ENCODE measurements around the gene PTTG2.

The PTTG2 gene

GRCh38 chr4:37948542-37948941, 11.7 kb upstream of the PTTG2 start:
- Mint-ChIP-seq H3K27me3 (no peaks in the 10 kb centered on the region), H3K36me3 (peaks cover 11% of the 10 kb centered on the region), H3K27ac (peak overlapping the region; percentile 4), H3K9me3 (ENCODE audit: low read depth) (no peaks in the 10 kb centered on the region), H3K4me3 (peak overlapping the region; percentile 8), H3K4me1 (ENCODE audit: low read depth) (peaks cover 30% of the 10 kb centered on the region)

- Mint-ChIP-seq H3K27ac (no peak overlapping the region), H3K9me3 (ENCODE audit: low read depth) (peaks cover 3% of the 10 kb centered on the region), H3K27me3 (no peaks in the 10 kb centered on the region), H3K4me3 (no peak overlapping the region), H3K4me1 (ENCODE audit: low read depth) (peaks cover 37% of the 10 kb centered on the region), H3K36me3 (peaks cover 19% of the 10 kb centered on the region)
Observed at GRCh38 chr4:37949636-37950426, 10.4 kb upstream of the PTTG2 start.

- H3K36me3 Mint-ChIP-seq = peaks cover 19% of the 10 kb centered on the region
- peaks cover 3% of the 10 kb centered on the region for H3K9me3 Mint-ChIP-seq (ENCODE audit: low read depth)
- H3K27ac Mint-ChIP-seq = no peak overlapping the region
- no peaks in the 10 kb centered on the region for H3K27me3 Mint-ChIP-seq
- no peak overlapping the region for H3K4me3 Mint-ChIP-seq
- H3K4me1 Mint-ChIP-seq (ENCODE audit: low read depth) = peaks cover 27% of the 10 kb centered on the region
Observed at GRCh38 chr4:37951461-37952352, 8.5 kb upstream of the PTTG2 start.

- peaks cover 3% of the 10 kb centered on the region for H3K9me3 Mint-ChIP-seq (ENCODE audit: low read depth)
Observed at GRCh38 chr4:37953156-37953555, 7.0 kb upstream of the PTTG2 start.

GRCh38 chr4:37953620-37954293, 6.4 kb upstream of the PTTG2 start:
- peaks cover 3% of the 10 kb centered on the region for H3K9me3 Mint-ChIP-seq (ENCODE audit: low read depth)
- no peak overlapping the region for H3K27ac Mint-ChIP-seq
- H3K4me3 Mint-ChIP-seq = no peak overlapping the region
- H3K4me1 Mint-ChIP-seq (ENCODE audit: low read depth) = peaks cover 14% of the 10 kb centered on the region
- H3K36me3 Mint-ChIP-seq = peaks cover 22% of the 10 kb centered on the region
- no peaks in the 10 kb centered on the region for H3K27me3 Mint-ChIP-seq

More at GRCh38 chr4:37953156-37953555, 7.0 kb upstream of the PTTG2 start:
- H3K27me3 Mint-ChIP-seq = no peaks in the 10 kb centered on the region
- peaks cover 18% of the 10 kb centered on the region for H3K4me1 Mint-ChIP-seq (ENCODE audit: low read depth)
- no peak overlapping the region for H3K27ac Mint-ChIP-seq
- H3K36me3 Mint-ChIP-seq = peaks cover 19% of the 10 kb centered on the region
- no peak overlapping the region for H3K4me3 Mint-ChIP-seq

GRCh38 chr4:37956941-37957340, 3.3 kb upstream of the PTTG2 start:
- Mint-ChIP-seq H3K4me3 (no peak overlapping the region), H3K9me3 (ENCODE audit: low read depth) (peaks cover 3% of the 10 kb centered on the region), H3K4me1 (ENCODE audit: low read depth) (peaks cover 10% of the 10 kb centered on the region), H3K27ac (no peak overlapping the region), H3K36me3 (peaks cover 20% of the 10 kb centered on the region), H3K27me3 (no peaks in the 10 kb centered on the region)

GRCh38 chr4:37958932-37959331, 1.3 kb upstream of the PTTG2 start:
- Mint-ChIP-seq H3K4me1 (ENCODE audit: low read depth) (peaks cover 13% of the 10 kb centered on the region), H3K27me3 (no peaks in the 10 kb centered on the region), H3K9me3 (ENCODE audit: low read depth) (peaks cover 3% of the 10 kb centered on the region), H3K36me3 (peaks cover 10% of the 10 kb centered on the region), H3K27ac (no peak overlapping the region), H3K4me3 (no peak overlapping the region)

GRCh38 chr4:37960679-37961450, 667 bp downstream of the PTTG2 start:
- H3K27ac Mint-ChIP-seq = no peak overlapping the region

GRCh38 chr4:37964734-37965457, 4.7 kb downstream of the PTTG2 start:
- no peak overlapping the region for H3K4me3 Mint-ChIP-seq
- no peaks in the 10 kb centered on the region for H3K27me3 Mint-ChIP-seq
- H3K9me3 Mint-ChIP-seq (ENCODE audit: low read depth) = no peaks in the 10 kb centered on the region
- H3K27ac Mint-ChIP-seq = peak overlapping the region; percentile 2
- peaks cover 18% of the 10 kb centered on the region for H3K4me1 Mint-ChIP-seq (ENCODE audit: low read depth)
- H3K36me3 Mint-ChIP-seq = peaks cover 2% of the 10 kb centered on the region

More at GRCh38 chr4:37960679-37961450, 667 bp downstream of the PTTG2 start:
- peaks cover 3% of the 10 kb centered on the region for H3K36me3 Mint-ChIP-seq
- H3K4me1 Mint-ChIP-seq (ENCODE audit: low read depth) = peaks cover 10% of the 10 kb centered on the region
- no peak overlapping the region for H3K4me3 Mint-ChIP-seq
- no peaks in the 10 kb centered on the region for H3K27me3 Mint-ChIP-seq
- H3K9me3 Mint-ChIP-seq (ENCODE audit: low read depth) = no peaks in the 10 kb centered on the region

GRCh38 chr4:37966044-37966443, 5.8 kb downstream of the PTTG2 start:
- Mint-ChIP-seq H3K4me1 (ENCODE audit: low read depth) (peaks cover 24% of the 10 kb centered on the region), H3K27me3 (no peaks in the 10 kb centered on the region), H3K9me3 (ENCODE audit: low read depth) (no peaks in the 10 kb centered on the region), H3K36me3 (peaks cover 5% of the 10 kb centered on the region), H3K27ac (no peak overlapping the region), H3K4me3 (no peak overlapping the region)

GRCh38 chr4:37967736-37968135, 7.5 kb downstream of the PTTG2 start:
- no peak overlapping the region for H3K4me3 Mint-ChIP-seq
- H3K9me3 Mint-ChIP-seq (ENCODE audit: low read depth) = no peaks in the 10 kb centered on the region
- peaks cover 5% of the 10 kb centered on the region for H3K36me3 Mint-ChIP-seq
- H3K27ac Mint-ChIP-seq = no peak overlapping the region
- H3K27me3 Mint-ChIP-seq = no peaks in the 10 kb centered on the region
- peaks cover 26% of the 10 kb centered on the region for H3K4me1 Mint-ChIP-seq (ENCODE audit: low read depth)

- Mint-ChIP-seq H3K36me3 (peaks cover 5% of the 10 kb centered on the region), H3K4me3 (no peak overlapping the region), H3K27ac (no peak overlapping the region), H3K27me3 (no peaks in the 10 kb centered on the region), H3K9me3 (ENCODE audit: low read depth) (no peaks in the 10 kb centered on the region), H3K4me1 (ENCODE audit: low read depth) (peaks cover 29% of the 10 kb centered on the region)
Observed at GRCh38 chr4:37968747-37969146, 8.5 kb downstream of the PTTG2 start.

- H3K27me3 Mint-ChIP-seq = no peaks in the 10 kb centered on the region
- no peak overlapping the region for H3K4me3 Mint-ChIP-seq
Observed at GRCh38 chr4:37970702-37971101, 10.5 kb downstream of the PTTG2 start.

GRCh38 chr4:37971202-37971601, 11.0 kb downstream of the PTTG2 start:
- H3K36me3 Mint-ChIP-seq = peaks cover 5% of the 10 kb centered on the region
- H3K9me3 Mint-ChIP-seq (ENCODE audit: low read depth) = no peaks in the 10 kb centered on the region
- no peaks in the 10 kb centered on the region for H3K27me3 Mint-ChIP-seq
- no peak overlapping the region for H3K27ac Mint-ChIP-seq
- no peak overlapping the region for H3K4me3 Mint-ChIP-seq
- peaks cover 18% of the 10 kb centered on the region for H3K4me1 Mint-ChIP-seq (ENCODE audit: low read depth)

More at GRCh38 chr4:37970702-37971101, 10.5 kb downstream of the PTTG2 start:
- Mint-ChIP-seq H3K9me3 (ENCODE audit: low read depth) (no peaks in the 10 kb centered on the region), H3K4me1 (ENCODE audit: low read depth) (peaks cover 20% of the 10 kb centered on the region), H3K27ac (no peak overlapping the region), H3K36me3 (peaks cover 5% of the 10 kb centered on the region)

Measured in activated naive CD8-positive, alpha-beta T cell (primary cell).